Mesodermal cell (in vitro differentiated cells): ENCODE results near the gene STK4.
A peak's percentile ranks its signal among the peaks of the same experiment; 100 is the strongest.
"Not testable (repeated sequence)": the region's sequence is repeated elsewhere in the genome, so short reads cannot be mapped to it uniquely, and the experiment has no call there.

Source experiments
- H3K27ac ChIP-seq: 2 replicates; pipeline ENCODE4 v1.7.0; 2013; ENCODE audit warnings: mild to moderate bottlenecking, low read depth, low read length, moderate library complexity; ENCODE audit not compliant: severe bottlenecking
- H3K36me3 ChIP-seq: 2 replicates; pipeline ENCODE4 v1.7.1; 2013; ENCODE audit warnings: mild to moderate bottlenecking, low read length, moderate library complexity; ENCODE audit not compliant: control insufficient read depth, insufficient read depth
- H3K4me1 ChIP-seq: one replicate; pipeline ENCODE4 v1.7.1; 2013; ENCODE audit warnings: mild to moderate bottlenecking, low read length; ENCODE audit not compliant: insufficient read depth, control insufficient read depth, poor library complexity, severe bottlenecking
- H3K4me3 ChIP-seq: 2 replicates; pipeline ENCODE4 v1.7.0; 2013; ENCODE audit warnings: low read length, control low read depth, mild to moderate bottlenecking; ENCODE audit not compliant: insufficient read depth, poor library complexity, severe bottlenecking; ENCODE audit errors: extremely low read depth
- H3K9me3 ChIP-seq: 2 replicates; pipeline ENCODE4 v1.7.1; 2013; ENCODE audit warnings: mild to moderate bottlenecking, low read length, moderate library complexity; ENCODE audit not compliant: control insufficient read depth
- WGBS, 2 experiments: methylation state at CpG; one replicate each; pipeline ENCODE4 v1.1.5; 2013; ENCODE audit warnings: missing lambda C conversion rate in 2 of 2; ENCODE audit not compliant: insufficient coverage in 2 of 2; 5-methylcytosine and 5-hydroxymethylcytosine counted together

The STK4 gene

GRCh38 chr20:45014131-45014530 is 47.8 kb downstream of the STK4 start:
- H3K9me3 ChIP-seq, H3K4me3 ChIP-seq: not testable (repeated sequence)
- Histone ChIP-seq H3K4me1 (peaks cover 35% of the 10 kb centered on the region), H3K36me3 (peaks cover 22% of the 10 kb centered on the region), H3K27ac (peak overlapping the region; percentile 93)
- 83% methylated on average over 1 of the region's 8 CpGs; no CpG with 5 or more reads in 1 of the 2 experiments for WGBS, 2 experiments

DNA sequence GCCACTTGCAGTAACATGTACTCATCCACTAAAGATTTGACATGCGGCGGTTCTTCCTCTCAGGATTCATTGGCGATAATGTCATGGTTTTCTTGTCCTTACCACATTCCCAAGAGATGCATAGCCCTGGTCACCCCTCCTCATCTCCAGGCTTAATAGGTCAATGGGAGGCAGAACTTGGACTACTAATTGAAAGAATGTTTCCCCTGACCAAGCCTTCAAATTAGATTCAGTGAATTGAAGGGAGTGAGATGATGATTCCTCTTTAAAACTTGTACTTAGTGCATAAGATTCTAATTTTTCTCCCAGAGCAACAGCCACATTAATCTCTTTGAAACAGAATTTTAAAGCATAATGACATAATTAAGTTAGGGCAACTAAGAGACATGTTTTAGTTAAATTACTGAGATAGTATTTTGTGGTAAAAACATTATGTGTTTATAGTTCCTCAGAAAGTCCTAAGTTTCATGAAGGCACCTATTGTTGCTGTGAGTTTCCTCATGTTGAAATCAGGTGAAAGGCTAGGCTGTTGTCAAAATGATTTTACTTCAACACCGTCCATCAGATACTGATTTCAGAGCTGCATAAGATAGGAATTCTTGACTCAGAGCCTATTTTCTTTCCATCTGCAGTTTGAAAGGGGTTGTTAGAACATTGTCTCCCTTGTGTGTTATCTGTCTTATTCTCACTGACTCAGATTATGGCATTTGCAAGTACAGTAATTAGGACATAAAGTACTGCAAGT is 48.5 kb downstream of the STK4 start:
- peak overlapping the region; percentile 93 for H3K27ac ChIP-seq
- no peak overlapping the region for H3K4me3 ChIP-seq
- H3K4me1 ChIP-seq, result peaks cover 35% of the 10 kb centered on the region
- WGBS, 2 experiments, result 80 to 92% methylated on average over 1 to 2 of the region's 4 CpGs
- no peaks in the 10 kb centered on the region for H3K9me3 ChIP-seq
- H3K36me3 ChIP-seq, result peaks cover 22% of the 10 kb centered on the region

GRCh38 chr20:45016089-45016671 is 49.9 kb downstream of the STK4 start:
- Histone ChIP-seq H3K9me3 (no peaks in the 10 kb centered on the region), H3K4me3 (no peak overlapping the region), H3K27ac (peak overlapping the region; percentile 93), H3K36me3 (peaks cover 26% of the 10 kb centered on the region), H3K4me1 (peaks cover 31% of the 10 kb centered on the region)
- WGBS, 2 experiments, result 100% methylated on average over 1 to 2 of the region's 5 CpGs

- Histone ChIP-seq H3K36me3 (peaks cover 23% of the 10 kb centered on the region), H3K4me3 (no peak overlapping the region), H3K9me3 (no peaks in the 10 kb centered on the region), H3K4me1 (peaks cover 31% of the 10 kb centered on the region), H3K27ac (no peak overlapping the region)
- WGBS, 2 experiments, result 48 to 72% methylated on average over 2 to 5 of the region's 5 CpGs
These were observed 51.0 kb downstream of the STK4 start for GRCh38 chr20:45017281-45017680.

- no peak overlapping the region for H3K4me3 ChIP-seq
- no peaks in the 10 kb centered on the region for H3K9me3 ChIP-seq
- H3K27ac ChIP-seq, result no peak overlapping the region
- H3K36me3 ChIP-seq, result peaks cover 23% of the 10 kb centered on the region
- H3K4me1 ChIP-seq, result peaks cover 27% of the 10 kb centered on the region
These were observed 51.5 kb downstream of the STK4 start for GRCh38 chr20:45017857-45018256.

GRCh38 chr20:45019027-45019761 is 52.9 kb downstream of the STK4 start:
- peak overlapping the region; percentile 12 for H3K27ac ChIP-seq
- H3K36me3 ChIP-seq, result peaks cover 26% of the 10 kb centered on the region
- 83 to 100% methylated on average over 1 to 2 of the region's 4 CpGs for WGBS, 2 experiments
- peaks cover 23% of the 10 kb centered on the region for H3K4me1 ChIP-seq
- no peaks in the 10 kb centered on the region for H3K9me3 ChIP-seq
- no peak overlapping the region for H3K4me3 ChIP-seq

DNA sequence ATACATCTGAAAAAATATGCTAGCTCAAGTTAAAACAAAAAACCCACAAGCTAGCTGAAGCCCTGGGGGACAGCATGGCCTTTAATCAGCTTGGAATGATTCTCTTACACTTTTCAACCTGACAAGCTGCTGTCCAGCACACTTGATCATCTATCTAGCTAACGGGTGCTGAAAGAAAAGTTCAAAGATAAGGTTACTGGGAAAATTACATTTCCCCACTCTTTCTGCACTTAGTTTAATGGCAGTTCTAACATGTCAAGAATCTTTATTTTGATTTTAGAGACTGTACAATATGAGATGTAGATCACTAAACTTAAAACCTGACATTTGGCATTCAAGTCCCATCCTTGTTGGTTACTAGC is 53.4 kb downstream of the STK4 start:
- no CpG with 5 or more reads among the region's 1 CpG for WGBS, 2 experiments
- Histone ChIP-seq H3K36me3 (peaks cover 30% of the 10 kb centered on the region), H3K4me1 (peaks cover 19% of the 10 kb centered on the region), H3K27ac (peak overlapping the region; percentile 12), H3K9me3 (no peaks in the 10 kb centered on the region), H3K4me3 (no peak overlapping the region)

- WGBS, 2 experiments, result 80% methylated on average over 2 of the region's 3 CpGs; no CpG with 5 or more reads in 1 of the 2 experiments
- Histone ChIP-seq H3K9me3 (no peaks in the 10 kb centered on the region), H3K36me3 (peaks cover 36% of the 10 kb centered on the region), H3K27ac (no peak overlapping the region), H3K4me1 (peaks cover 14% of the 10 kb centered on the region), H3K4me3 (no peak overlapping the region)
These were observed 54.0 kb downstream of the STK4 start for GRCh38 chr20:45020236-45020886.

- H3K27ac ChIP-seq, result no peak overlapping the region
- WGBS, 2 experiments, result 89 to 100% methylated on average over 1 of the region's 2 CpGs
- H3K36me3 ChIP-seq, result peaks cover 49% of the 10 kb centered on the region
- H3K9me3 ChIP-seq, result no peaks in the 10 kb centered on the region
- no peak overlapping the region for H3K4me3 ChIP-seq
- peaks cover 2% of the 10 kb centered on the region for H3K4me1 ChIP-seq
These were observed 55.3 kb downstream of the STK4 start for GRCh38 chr20:45021631-45022030.

GRCh38 chr20:45023140-45023539 is 56.8 kb downstream of the STK4 start:
- H3K4me1 ChIP-seq, H3K27ac ChIP-seq, H3K4me3 ChIP-seq, H3K9me3 ChIP-seq: not testable (repeated sequence)
- peaks cover 53% of the 10 kb centered on the region for H3K36me3 ChIP-seq
- 88% methylated on average over 1 of the region's 2 CpGs; no CpG with 5 or more reads in 1 of the 2 experiments for WGBS, 2 experiments
